ENCODE measurements around the gene SMC4.

GRCh38 chr3:160437083-160437455 is 37.6 kb downstream of the SMC4 start:
- no peak for TF ChIP-seq CTCF (IDR thresholded peaks at IDR 0.05)
- TF ChIP-seq POLR2A (IDR thresholded peaks at IDR 0.05) = no peak
